ENCODE data around the gene SPP1.

Gene SPP1

GRCh38 chr4:87957061-87957460 is 18.5 kb upstream of the SPP1 start:
- DNase-seq: no peak

DNA sequence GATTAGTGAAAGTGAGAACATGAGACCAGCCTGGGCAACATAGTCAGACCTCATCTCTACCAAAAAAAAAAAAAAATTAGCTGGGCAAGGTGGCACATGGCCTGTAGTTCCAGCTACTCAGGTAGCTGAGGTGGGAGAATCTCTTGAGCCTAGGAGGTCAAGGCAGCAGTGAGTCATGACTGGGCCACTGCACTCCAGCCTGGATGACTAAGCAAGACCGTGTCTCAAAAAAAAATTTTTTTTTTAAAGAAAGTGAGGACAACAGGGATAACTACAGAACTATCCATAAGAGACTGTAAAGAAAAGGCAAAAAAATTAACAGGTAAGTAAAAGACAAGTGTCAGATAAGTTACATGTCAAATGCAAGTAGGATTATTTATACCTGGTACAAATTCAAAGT is 13.5 kb upstream of the SPP1 start:
- peak; percentile 48 for DNase-seq

- no peak for DNase-seq
Observed at GRCh38 chr4:87962398-87963146, 12.9 kb upstream of the SPP1 start.

GRCh38 chr4:87965501-87965975 is 10.0 kb upstream of the SPP1 start:
- no peak for DNase-seq

DNA sequence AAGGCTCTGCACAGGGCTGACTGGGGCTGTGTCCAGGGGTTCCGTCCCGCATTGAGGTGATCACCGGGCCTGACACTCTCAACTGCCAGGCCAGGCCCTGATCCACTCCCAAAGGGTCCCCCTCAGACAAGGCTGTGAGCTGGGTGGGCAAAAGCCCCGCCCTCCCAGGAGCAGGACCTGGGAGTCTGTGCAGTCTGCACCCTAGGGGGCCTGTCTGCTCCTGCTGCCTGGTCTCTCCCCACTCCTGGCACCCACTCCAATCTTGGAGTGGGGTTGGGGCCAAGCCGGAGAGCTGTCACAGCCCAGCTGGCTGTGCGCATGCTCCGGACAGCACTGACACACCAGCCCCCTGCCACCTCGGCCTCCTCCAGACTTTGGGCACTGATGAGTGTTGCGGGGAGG is 9.4 kb upstream of the SPP1 start:
- no peak for DNase-seq

DNA sequence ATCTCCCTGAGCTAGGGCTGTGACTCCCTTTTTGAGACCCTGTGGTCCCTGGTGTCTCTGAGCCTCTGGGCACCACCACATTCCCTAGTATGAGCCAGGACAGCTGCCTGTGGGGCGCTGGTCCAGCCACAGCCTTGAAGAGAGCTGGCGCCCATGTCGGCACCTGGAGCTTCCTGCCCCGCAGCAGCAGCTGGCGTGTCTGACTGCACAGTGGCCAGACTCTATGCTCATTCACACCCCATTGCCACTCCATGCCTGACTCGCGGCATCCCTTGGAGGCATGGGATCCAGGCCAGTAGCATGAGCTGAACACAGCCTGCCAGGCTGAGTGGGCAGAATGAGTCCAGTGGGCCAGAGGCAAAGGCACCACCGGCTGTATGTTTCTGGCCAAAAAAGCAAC is 8.3 kb upstream of the SPP1 start:
- no peak for DNase-seq

- no peak for DNase-seq
Observed at GRCh38 chr4:87970121-87970520, 5.4 kb upstream of the SPP1 start.

GRCh38 chr4:87971866-87972265 is 3.6 kb upstream of the SPP1 start:
- DNase-seq: no peak

- DNase-seq: peak; percentile 88
Observed at GRCh38 chr4:87973283-87974169, 2.0 kb upstream of the SPP1 start.

DNA sequence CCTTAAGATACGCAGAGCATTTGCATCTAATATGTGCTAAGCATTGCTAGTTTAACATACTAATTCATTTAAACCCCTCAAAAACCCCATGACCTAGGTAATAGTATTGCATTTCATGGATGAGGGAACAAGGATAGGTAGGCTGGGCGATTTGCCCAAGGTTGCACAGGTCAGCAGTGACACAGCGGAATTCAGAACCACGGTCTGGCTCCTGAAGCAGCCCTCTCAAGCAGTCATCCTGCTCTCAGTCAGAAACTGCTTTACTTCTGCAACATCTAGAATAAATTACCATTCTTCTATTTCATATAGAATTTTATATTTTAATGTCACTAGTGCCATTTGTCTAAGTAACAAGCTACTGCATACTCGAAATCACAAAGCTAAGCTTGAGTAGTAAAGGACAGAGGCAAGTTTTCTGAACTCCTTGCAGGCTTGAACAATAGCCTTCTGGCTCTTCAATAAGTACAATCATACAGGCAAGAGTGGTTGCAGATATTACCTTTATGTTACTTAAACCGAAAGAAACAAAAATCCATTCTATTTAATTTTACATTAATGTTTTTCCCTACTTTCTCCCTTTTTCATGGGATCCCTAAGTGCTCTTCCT is 555 bp upstream of the SPP1 start:
- DNase-seq: peak; percentile 81

DNA sequence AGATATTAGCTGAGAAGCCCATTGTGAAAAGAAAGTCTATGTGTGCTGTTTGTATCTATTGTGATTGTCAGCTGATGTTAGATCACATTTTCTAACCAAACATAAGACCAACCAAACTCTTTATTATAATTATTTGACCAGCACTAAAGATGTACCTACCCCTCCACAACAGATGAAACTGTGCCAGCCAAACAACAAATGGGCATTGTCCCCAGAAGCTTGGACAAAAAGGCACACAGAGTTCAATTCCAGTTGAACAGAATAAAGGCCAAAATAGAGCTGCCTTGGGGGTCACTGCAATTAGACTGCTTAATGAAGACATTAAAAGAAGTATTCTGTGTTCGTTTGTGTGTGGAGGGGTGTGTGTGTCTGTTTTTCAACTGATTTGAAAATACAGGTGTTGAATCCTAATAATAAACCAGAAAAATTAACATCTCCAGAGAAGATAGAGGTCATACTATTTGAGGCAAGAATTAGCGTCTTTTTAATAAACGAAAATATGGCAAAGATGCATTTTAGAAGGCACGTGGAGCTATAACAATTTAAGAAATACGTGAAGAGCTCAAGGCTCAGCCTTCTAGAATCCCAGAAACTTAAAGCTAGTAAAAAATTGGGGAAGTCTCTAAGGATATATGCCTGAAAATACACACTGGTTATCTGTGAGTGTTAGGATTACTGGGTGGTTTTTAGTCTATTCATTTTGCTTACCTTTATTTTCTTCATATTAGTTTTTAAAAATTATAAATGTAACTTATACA is 2.2 kb downstream of the SPP1 start:
- DNase-seq: no peak

GRCh38 chr4:87978681-87979080 is 3.2 kb downstream of the SPP1 start:
- peak; percentile 41 for DNase-seq

- no peak for DNase-seq
Observed at GRCh38 chr4:87979810-87980209, 4.3 kb downstream of the SPP1 start.

DNA sequence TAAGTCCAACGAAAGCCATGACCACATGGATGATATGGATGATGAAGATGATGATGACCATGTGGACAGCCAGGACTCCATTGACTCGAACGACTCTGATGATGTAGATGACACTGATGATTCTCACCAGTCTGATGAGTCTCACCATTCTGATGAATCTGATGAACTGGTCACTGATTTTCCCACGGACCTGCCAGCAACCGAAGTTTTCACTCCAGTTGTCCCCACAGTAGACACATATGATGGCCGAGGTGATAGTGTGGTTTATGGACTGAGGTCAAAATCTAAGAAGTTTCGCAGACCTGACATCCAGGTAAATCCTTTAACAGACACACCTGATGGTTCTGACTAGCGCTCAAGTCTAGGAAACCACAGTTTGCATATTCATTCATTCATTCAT is 6.0 kb downstream of the SPP1 start:
- no peak for DNase-seq

- no peak for DNase-seq
Observed at GRCh38 chr4:87982036-87982435, 6.5 kb downstream of the SPP1 start.

- DNase-seq: no peak
Observed at GRCh38 chr4:87982446-87983010, 7.0 kb downstream of the SPP1 start.

DNA sequence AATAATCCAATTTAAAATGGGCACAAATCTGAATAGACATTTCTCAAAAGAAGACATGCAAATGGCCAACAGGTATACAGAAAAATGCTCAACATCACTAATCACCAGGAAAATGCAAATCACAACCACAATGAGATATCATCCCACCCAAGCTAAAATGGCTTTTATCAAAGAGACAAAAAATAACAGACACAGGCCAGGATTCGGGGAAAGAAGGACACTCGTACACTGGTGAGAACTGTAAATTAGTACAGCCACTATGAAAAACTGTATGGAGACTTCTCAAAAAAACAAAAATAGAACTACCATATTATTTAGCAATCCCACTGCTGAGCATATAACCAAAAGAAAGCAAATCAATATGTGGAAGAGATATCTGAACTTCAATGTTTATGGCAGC is 8.5 kb downstream of the SPP1 start:
- no peak for DNase-seq

DNA sequence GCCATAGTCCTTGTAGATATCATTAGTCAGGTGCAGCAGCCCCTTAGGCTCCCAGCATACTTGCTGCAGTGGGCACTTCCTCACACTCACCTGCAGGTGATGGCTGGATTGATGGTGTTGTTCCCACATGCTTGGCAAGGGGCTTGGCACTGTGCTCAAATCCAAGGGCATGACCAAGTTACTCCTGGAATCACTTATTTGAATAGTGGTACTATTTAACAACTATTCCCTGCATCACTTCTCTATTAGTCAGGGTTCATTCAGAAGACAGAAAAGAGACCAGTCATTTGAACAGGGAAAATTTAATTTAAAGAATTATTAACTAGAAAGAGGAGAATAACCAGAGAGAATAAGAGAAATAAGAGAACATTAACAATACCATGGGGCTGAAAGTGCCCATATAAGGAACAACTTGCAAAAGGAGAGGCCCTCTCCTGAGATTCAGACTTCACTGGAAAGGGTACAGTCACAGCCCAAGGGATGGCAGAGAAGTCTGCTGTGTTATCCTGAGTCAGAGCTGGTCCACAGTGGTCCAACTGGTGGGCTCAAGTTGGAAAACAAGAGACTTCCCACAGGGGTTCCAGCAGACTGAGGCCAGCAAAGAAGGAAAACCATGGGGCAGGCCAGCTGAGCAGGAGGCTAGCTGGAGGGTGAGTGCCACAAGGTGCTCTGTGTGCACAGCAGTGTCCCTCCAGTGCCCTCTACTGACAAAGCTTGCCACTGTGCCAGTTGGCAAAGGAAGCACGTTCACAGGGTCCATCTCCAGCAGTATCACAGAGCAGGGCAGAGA is 9.8 kb downstream of the SPP1 start:
- DNase-seq: peak; percentile 83

GRCh38 chr4:87985887-87986200 is 10.3 kb downstream of the SPP1 start:
- DNase-seq: no peak

DNA sequence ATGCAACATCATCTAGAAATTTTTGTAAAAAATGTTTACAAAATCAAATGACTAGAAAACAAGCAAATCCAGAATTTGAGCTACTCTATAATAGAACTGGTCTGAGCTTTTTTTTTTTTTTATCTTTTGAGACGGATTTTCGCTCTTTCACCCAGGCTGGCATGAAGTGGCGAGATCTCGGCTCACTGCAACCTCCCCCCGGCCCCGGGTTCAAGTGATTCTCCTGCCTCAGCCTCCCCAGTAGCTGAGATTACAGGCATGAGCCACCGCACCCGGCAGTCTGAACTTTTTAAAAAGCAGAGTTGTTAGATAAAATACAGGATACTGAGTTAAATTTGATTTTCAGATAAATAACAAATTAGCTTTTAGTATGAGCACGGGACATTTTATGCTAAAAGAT is 11.0 kb downstream of the SPP1 start:
- DNase-seq: no peak

DNA sequence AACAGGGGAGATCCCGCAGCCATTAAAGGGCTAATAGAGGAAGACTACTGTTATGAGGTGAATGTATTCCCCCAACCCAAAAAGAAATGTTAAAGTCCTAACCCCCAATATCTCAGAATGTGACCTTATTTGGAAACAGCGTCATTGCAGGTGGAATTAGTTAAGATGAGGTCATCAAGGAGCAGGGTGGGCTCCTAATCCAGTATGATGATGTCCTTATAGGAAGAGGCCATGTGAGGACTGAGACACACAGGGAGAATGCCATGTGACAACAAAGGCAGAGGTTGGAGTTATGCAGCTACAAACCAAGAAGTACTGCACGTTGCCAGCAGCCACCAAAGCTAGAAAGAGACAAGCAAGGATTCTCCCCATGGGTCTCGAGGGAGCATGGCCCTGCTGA is 14.3 kb downstream of the SPP1 start:
- DNase-seq: no peak

GRCh38 chr4:87995435-87995834 is 19.9 kb downstream of the SPP1 start:
- no peak for DNase-seq

Measured in kidney glomerular epithelial cell (primary cell).